Amniotic stem cell (primary cell): Measurements from ENCODE around the gene NGLY1.

Source experiments
- DNase-seq: peaks from one replicate; lab custom pipeline; 2025; lab: John Stamatoyannopoulos, UW

The NGLY1 gene, protein sequence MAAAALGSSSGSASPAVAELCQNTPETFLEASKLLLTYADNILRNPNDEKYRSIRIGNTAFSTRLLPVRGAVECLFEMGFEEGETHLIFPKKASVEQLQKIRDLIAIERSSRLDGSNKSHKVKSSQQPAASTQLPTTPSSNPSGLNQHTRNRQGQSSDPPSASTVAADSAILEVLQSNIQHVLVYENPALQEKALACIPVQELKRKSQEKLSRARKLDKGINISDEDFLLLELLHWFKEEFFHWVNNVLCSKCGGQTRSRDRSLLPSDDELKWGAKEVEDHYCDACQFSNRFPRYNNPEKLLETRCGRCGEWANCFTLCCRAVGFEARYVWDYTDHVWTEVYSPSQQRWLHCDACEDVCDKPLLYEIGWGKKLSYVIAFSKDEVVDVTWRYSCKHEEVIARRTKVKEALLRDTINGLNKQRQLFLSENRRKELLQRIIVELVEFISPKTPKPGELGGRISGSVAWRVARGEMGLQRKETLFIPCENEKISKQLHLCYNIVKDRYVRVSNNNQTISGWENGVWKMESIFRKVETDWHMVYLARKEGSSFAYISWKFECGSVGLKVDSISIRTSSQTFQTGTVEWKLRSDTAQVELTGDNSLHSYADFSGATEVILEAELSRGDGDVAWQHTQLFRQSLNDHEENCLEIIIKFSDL

DNA sequence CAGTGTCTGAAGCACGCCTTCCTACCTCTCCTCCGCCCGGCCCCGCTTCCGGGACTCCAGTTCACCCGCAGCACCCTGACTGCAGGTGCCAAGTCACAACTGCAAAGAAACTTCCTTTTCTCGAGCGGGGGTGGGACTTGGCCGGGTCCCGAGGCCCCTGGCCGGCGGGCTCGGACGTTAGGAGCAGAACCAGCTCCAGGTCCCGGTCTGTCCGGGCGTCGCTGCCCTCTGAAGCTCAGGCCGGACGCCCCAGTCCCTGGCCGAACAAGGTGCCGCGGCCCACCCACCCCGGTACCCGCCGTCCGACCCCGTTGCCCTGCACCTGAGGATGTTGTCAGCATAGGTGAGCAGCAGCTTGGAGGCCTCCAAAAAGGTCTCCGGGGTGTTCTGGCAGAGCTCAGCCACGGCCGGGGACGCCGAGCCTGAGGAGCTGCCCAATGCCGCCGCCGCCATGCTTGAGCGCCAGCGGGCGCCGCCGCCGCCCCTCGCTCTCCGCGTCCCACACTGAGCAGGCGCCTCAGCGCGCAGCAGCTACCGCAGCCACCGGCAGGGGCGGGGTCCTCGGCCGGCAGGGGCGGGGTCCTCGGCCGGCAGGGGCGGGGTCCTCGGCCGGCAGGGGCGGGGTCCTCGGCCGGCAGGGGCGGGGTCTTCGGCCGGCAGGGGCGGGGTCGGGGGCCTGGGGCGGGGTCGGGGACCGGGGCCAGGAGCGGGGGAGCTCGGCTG, at the start of gene NGLY1:
NGLY1 (minus strand) TSS at position 506 of the 723 bp plus-strand sequence; CDS start at position 453, 53 bp downstream.
- DNase-seq: peak; percentile 34

DNA sequence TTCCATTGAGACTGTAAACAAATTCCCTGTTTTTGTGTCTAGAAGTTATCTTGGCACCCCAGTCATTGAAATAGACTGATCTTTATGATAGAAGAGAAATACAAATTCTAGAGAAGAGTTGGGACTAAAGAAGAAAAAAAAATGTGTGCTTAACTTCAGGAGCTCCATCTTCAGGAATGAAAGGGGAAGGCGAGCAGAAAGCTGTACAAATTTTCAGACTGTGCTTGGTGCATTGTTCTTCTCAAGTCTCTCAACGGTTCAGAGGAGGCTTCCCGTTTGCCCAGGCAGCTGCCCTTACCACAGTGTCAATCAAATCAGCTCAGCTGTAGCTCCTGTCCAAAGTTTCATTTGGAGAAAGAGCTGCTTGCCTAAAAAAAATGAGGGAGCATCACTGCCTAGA, 48.3 kb upstream of the NGLY1 start:
- no peak for DNase-seq

DNA sequence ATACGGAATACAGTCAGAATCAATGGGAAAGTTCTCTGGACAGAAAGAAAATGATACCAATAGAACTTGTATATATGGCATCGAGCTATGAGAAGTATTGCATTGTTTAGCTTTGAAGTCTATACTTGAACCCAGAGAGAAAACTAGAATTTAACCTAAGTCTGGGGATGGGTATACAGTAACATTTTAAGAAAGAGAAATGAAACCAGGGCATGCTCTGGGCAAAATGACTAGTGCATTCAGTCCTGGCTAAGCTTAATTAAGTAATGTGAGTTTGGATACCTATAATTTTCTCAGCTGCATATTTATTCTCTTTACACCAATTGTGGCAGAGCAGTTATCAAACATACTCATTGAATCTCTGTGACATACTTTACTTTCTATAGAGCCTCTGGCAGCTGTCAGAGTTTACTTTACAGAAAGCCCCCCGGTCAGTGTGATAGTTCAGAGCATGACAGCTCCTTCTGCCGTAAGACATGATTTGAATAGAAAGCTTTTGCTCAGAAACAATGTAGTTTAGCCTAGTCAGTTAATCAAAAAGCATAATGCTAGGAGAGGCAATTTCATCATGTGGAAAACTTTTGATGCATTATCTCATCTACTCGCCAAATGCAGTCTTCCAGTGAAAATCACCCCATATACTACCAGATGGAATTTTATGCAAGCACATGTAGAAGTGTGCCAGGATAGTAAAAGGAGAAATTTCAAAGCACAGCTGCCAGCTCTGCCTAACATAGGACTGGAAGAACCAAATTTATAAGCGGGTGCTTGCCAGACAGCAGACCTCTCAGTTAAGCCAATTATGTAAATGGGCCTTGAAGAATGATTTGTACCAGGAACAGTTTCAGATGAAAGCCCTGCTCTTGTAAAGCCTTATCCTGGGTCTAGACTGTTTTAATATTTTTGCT, 47.4 kb upstream of the NGLY1 start:
- DNase-seq: no peak

DNA sequence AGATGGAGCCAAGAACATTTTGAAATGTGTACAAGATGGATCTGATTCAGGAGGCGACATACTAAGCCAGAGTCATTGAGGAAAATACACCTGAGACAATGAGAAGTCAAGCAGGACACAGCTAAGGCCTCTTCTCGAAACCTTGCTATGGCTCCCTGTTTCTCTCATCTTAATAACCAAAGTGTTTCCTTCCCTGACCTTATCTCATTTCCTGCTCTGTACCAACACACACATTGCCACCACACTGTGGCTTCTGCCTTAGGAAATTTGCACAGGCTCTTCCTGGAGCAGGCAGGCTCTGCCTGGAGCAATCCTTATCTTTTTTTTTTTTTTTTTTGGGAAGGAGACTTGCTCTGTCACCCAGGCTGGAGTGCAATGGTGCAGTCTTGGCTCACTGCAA, 43.3 kb upstream of the NGLY1 start:
- DNase-seq: no peak

DNA sequence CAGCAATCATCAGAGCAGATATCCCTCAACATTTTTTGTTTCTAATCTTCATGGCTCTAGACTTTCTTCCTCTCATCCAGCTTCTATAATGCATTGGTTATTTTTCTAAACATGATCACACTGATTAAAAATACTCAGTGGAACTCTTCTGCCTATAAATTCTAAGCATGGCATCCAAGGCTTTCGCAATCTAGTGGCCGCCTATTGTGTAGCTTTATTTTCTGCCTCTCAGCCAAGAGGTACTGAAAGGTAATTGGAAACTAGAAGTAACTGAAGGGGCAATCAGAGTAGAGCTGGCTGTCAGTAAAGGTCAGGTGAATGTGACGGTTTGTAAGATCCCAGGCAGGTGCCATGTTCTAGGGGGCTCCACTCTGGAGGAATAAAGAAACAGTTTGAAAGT, 40.1 kb upstream of the NGLY1 start:
- DNase-seq: no peak

DNA sequence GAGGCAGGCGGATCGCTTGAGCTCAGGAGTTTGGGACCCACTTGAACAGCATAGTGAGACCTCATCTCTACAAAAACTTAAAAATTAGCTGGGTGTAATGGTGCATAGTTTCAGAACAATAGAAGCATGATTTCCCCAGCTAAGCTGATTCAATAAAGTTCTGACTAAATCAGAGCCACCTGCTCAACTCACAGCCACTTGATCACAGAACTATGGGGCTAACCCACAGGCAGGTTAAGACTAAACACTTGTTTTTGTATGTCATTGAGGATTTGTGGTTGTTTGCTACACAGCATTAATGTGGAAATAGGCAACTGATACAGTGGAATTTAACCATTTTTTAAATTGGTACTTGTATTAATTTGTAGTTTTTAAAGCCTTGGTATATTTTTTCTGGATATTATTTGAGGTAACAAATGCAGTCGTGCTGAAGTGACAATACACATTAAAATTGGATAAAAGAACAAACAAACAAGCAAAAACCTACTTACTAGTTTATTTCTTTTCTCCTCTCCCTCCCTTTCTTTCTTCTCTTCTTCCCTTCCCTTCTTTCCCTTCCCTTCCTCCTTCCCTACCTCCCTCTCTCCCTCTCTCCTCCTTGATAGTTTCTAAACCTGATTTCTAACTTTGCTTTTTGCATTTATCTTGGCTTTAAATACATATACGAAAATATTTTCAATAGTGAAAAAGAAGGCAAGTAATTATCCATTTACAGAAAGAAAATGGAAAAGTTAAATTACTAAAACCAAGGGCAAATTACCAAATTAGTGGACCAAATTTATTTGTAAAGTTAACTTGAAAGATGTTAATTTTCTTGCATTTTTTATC, 38.7 kb upstream of the NGLY1 start:
- no peak for DNase-seq

DNA sequence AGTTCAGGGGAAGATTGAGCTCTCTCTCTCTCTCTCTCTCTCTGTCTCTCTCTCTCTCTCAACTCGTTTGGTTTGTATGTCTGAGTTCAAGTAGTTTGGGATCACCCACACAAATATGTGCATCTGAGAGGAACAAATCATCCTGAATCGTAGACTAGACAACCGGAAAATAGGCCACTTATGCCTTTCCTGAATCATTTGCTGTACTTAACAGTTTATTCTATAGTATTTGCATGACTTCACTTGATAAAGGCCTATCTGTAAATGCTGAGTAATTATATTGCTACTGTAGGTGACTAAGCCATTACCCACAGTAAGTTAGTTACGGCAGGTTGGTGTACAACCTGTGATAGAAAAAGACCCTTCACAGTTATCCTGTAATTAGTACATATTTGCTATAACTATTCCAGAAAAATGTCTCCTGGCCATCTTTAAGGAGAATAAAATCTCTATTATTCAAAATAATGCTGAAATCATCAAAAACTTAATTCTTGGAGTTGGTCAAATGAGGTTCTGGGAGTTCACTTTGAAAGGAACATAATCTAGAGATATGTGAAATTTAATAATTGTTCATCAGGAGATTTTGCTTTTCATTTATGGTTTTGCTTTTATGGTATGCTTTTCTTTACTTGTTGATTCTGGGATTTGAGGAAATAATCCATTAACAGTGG, 37.7 kb upstream of the NGLY1 start:
- no peak for DNase-seq

DNA sequence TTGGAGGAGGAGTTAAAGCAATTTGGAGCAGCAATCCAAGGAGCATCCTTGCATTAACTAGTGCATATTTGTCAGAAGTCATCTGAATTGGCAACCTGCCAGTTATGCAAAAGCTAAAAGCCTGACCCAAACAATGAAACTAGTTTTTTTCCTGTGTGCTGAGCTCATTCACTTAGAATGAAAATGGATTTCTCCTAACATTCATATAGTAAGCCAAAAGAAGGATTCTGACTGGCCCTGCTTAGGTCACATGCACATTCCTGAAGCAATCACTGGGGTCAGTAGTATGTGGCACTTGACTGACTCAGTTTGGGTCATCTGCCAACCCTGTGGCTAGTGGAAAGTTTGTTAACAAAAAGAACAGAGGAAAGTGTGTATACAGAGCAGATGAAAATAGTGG, 37.1 kb upstream of the NGLY1 start:
- DNase-seq: peak; percentile 75

DNA sequence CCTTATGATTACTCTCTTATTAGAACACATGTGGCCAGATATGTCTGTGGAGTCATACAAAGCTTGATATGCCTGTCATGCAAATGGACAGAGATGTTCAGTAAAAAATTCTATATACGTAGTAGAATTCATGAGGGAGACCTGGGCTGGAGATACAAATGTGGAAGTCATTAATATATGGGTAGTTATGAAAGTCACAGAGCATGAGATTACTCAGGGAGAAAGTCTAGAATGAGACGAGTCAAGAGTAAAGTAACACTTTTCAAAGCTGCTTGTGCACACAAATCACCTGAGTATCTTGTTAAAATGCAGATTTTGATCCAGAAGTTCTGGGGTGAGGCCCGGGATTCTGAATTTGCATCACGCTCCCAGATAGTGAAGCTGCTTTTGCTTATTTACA, 35.1 kb upstream of the NGLY1 start:
- no peak for DNase-seq

DNA sequence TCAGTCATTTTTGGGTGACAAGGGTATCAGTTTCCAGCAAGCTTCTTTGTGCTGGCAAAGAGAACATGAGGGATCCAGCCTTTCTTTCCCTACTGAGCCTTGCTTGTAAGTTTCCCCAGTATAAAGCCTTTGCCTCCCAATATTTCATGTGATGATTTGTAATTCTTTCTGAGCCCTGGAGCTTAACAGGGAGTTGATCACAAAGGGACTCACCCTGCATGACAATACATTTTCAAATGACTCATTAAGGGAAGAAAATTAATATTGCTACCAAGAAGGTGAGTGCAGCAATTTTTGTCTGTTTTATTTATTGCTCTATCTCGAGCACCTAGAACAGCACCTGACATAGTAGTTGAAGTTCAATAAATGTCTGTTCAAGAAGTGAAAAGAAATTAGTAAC, 34.4 kb upstream of the NGLY1 start:
- DNase-seq: no peak

DNA sequence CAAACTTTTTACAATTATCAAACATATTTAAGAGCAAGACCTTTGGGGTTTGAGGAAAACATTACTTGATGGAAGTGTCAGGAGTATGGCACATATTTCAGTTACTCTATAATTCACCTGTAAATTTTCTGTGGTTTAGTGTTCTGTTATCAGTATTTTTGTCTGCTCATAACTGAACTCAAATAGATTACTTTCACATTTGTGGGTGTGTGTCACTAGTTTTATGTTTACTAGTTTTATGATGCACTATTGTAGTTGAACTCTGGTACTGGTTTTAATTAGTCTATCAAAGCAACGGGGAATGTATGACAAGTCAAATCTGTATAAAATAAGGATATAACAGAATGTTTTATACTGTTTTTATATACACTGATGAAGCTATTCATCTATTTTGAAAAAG, 33.9 kb upstream of the NGLY1 start:
- DNase-seq: no peak

DNA sequence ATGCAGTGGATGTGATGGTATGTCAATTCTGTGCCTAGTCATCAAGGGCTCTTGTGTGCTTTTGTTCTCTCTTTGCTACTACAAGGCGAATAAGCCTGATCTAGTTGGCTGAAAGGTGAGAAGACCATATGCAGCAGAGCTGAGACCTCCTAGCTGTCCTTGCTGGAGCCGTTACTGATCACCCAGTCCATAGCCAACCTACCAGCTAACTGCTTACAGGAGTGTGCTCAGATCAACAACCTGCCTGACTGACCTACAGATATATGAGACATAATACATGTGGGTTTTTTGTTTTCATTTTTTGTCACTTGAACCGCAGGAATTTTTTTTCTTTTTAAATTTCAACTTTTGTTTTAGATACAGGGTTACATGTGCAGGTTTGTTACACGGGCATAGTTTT, 29.4 kb upstream of the NGLY1 start:
- no peak for DNase-seq

DNA sequence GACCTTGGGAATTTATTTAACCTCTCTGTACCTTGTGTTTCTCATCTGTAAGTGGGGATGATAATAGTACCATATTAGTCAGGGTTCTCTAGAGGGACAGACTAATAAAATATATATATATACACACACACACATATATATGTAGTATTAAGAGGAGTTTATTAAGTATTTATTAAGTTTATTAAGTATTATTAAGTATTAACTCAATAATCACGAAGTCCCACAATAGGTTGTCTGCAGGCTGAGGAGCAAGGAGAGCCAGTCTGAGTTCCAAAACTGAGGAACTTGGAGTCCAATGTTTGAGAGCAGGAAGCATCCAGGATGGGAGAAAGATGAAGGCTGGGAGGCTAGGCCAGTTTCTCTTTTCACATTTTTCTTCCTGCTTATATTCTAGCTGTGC, 21.4 kb upstream of the NGLY1 start:
- DNase-seq: no peak

DNA sequence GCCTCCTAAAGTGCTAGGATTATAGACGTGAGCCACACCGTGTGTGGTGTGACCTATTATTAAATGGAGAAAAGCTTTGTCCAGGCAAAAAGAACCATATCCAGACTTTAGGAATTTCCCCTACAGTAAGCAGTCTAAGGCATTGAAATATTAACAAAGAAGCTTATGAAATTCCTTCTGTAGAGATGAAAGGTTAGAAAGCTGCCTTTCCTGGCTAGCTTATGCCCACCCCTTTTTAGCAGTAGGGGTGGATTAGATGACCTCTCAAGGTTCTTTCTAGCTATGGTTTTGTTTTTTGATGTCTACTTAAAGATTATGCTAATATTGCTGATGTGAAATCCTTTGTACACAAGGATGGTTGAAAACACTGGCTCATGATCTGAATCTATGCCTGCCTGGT, 20.6 kb upstream of the NGLY1 start:
- DNase-seq: no peak

DNA sequence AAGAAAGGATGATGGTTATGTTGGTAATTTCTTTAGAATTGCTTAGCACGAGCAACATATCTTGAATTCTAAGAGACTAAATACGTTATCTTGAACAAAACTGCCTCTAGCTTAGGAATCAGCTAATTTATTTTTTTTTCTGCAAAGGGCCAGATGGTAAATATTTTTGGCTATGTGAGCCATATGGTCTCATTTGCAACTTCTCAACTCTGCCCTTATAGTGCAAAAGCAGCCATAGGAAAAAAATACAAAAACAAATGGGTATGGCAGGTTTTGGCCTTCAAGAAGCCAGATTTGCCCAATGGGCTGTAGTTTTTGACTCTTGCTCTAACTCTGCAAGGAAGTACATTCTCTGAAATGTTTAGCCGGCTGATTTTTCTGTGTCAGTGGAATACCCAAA, 18.5 kb upstream of the NGLY1 start:
- DNase-seq: no peak

DNA sequence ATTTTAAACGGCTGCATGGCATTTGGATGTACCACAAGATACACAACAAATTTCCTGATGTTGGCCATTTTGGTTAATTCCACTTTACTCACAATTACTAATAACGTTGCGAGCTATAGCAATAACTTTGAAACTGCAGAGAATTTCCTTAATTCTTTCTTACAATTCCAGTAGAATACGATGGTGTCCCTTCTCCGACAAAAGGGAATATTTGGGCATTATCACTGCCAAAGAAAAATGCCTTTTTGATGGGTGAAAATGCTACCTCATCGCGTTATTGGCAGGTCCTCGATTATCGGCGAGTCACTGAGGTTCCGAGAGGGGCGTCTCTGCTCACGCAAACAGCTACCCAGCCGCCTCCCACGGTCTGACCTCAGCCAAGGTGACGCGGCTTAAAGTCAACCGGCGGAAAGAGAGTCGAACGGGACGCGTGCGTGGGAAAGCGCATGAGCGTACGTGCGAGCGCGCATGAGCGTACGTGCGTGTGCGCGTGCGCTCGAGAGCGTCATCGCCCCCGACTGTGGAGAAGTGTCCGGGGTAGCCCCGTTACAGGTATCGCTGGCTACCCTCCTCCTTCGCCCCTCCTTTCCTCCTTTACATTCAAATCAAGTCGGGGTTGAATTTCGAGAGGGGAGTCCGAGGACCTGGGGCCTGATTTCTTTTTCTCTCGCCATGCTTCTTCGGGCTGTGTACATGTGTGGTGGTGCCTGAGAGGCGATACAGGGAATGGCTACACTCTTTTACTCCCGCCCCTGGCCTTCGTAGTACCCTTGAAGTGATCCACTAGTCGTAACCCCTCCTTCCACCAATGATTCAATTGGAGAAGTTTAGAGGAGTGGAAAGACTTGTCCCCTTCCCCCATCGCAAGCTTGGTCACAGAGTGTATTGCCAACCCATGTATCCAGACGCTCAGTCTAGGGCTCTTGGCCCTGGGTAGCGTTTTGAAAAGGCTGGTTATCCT, 6.6 kb upstream of the NGLY1 start, which contains the start of gene OXSM:
OXSM (plus strand) TSS at position 495 of the 961 bp plus-strand sequence. CDS start 931 bp downstream, outside the sequence.
- DNase-seq: peak; percentile 77

DNA sequence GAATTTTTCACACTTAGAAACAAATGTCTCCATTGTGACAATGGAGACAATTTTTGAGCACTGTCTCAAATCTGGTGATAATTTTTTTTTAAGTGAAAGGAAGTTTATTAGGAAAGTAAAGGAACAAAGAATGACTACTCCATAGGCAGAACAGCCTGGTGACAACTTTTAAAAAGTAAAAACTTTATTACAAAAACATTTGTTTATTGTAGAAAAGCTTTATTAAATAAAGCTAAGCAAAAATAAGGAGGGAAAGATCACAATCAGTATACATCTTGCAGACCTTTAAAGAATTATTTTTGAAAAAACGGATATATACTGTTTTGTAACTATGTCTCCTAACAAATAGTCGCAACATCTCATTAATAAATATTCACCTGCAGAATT, 6.0 kb upstream of the NGLY1 start:
- no peak for DNase-seq

DNA sequence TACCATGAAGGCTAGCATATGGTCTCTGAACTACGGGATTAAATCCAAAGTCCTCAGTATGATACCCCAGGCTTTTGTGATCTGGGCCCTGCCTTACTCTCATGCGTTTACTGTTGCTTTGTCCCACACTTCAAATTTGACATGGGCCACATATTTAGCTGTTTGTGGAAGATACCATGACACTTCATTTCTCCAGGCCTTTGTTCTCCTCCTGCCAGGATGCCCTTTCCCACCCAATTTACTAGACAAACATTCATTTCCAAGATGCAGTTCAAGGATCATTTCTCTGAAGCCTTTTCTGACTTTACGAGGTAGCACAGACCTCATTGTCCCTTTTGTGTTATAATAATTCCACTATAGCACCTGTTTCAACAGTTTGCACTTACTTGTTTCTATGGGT, 4.4 kb upstream of the NGLY1 start:
- DNase-seq: no peak

DNA sequence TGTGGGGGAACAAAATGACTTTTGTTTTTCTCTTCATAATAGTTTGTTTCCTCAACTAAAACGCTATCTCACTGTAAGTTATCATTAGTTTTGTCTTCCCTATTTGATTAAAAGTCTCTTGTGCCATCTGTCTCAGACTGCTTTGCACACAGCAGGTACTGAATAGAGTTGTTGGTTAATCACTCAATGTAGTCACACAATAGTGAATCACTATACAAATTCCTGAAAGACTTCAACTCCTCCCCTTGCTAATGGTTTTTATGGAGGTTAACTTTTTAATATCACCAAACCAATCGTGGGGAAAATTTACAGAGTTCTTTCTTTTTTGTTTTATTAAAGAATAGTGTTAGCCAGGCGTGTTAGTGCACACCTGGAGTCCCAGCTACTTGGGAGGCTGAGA, 2.6 kb upstream of the NGLY1 start:
- no peak for DNase-seq
